ENCODE measurements around the gene TUBA3C.
"Not testable (repeated sequence)": the region's sequence is repeated elsewhere in the genome, so short reads cannot be mapped to it uniquely, and the experiment has no call there.

Gene TUBA3C

DNA sequence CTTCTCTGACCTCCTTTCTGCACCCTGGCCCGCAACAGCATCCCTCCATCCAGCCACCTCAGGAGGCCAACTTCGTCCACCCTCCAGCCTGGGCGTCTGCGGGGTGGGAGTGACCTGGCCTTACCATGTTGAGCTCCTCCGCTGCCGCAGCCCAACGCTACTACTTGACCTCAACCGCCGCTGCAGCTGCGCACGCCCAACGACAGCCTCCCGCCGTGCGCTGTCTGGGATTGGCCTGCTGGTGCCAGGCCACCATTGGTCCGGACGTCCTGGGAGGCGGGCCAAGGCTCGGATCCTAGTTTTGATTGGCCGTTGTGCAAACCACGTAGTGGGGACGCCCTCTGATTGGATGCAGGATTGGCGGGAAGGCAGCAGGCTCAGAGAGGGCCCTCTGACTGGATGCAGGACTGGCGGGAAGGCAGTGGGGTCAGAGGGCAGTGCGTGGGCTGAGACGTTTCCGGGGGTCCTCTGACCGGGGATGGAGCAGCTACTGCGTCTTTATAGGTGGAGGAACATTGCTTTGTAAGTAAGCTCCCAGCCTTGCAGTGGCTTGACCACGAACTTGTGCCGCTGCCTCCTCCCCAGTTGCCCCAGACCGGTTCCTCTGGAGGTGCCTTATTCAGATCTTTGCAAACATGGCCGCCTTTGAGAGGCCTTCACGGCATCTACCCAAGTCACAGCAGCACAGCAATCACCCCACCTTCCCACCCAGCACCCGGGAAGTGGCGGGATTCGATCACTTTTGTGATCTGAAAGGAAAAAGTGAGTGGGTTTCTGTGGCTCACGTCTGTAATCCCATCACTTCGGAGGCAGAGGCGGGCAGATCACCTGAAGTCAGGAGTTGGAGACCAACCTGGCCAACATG lies at the start of gene TUBA3C:
TUBA3C (minus strand) TSS at position 204 of the 865 bp plus-strand sequence; CDS start at position 127, 77 bp downstream.
- no peak for DNase-seq (ENCODE audit: low read depth)

DNA sequence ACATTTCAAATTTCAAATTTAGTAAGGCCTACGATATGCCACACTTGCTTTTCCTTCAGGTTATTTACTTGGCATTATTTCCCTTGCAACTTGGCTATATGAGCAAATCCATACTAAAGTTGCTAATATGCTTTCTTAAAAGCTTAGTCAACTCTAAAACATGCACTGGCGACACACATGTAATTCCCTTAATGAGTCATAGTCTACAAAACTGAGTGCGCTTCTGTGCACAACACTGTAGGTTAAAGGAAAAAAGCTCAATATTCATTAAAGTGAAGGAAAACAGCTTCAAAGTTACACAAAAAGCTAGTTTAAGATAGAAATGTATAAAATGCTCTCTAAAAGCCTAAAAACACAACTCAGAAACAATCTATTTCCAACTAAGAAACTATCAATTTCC lies 25.8 kb upstream of the TUBA3C start:
- DNase-seq (ENCODE audit: low read depth): not testable (repeated sequence)

DNA sequence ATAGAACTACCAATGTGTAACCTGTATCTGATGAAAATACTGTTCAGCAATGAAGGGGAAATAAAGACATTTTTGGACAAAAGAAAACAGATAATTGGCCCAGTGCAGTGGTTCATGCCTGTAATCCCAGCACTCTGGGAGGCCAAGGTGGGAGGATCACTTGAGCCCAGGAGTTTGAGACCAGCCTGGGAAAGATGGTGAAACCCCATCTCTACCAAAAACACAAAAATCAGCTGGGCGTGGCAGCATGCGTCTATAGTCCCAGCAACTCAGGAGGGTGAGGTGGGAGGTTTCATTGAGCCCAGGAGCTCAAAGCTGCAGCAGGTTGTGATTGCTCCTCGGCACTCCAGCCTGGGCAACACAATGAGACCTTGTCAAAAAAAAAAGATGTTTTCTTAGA lies 11.0 kb upstream of the TUBA3C start:
- not testable (repeated sequence) for DNase-seq (ENCODE audit: low read depth)

DNA sequence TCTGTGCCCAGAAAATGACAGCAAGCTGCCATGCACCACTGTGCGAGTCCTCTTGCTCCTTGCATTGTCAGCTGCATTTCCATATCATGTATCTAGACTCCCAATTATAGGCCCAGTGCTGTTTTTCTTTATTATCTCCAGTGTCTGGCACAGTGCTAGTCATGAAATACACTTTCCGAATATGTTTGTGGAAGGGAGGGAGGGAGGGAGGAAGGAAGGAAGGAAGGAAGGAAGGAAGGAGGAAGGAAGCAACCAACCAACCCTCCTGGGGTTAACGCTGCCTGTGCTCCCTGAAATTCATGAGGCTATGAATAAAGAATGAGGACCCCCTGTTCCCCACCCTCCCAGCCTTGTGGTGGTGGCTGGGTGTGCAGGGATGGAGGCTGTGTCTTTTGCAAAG lies 8.3 kb upstream of the TUBA3C start:
- not testable (repeated sequence) for DNase-seq (ENCODE audit: low read depth)

DNA sequence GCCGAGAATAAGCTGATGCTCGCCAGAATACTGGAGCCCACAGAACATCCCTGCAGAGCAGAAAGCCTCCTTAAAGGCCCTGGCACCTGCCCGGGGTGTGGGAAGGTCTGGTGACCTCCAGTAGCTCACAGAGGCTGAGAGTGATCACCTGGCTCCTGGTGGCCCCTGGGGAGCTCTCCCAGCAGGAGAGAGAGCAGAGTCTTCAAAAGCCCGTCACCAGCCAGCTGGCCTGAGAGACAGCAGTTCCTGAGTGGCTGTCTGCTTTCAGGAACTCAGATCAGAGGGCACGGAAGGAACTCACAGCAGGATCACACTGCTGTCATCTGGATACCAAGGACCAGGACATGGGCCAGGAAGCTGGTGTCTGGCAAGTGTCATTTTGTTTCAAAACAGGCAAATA lies 7.7 kb upstream of the TUBA3C start:
- not testable (repeated sequence) for DNase-seq (ENCODE audit: low read depth)

DNA sequence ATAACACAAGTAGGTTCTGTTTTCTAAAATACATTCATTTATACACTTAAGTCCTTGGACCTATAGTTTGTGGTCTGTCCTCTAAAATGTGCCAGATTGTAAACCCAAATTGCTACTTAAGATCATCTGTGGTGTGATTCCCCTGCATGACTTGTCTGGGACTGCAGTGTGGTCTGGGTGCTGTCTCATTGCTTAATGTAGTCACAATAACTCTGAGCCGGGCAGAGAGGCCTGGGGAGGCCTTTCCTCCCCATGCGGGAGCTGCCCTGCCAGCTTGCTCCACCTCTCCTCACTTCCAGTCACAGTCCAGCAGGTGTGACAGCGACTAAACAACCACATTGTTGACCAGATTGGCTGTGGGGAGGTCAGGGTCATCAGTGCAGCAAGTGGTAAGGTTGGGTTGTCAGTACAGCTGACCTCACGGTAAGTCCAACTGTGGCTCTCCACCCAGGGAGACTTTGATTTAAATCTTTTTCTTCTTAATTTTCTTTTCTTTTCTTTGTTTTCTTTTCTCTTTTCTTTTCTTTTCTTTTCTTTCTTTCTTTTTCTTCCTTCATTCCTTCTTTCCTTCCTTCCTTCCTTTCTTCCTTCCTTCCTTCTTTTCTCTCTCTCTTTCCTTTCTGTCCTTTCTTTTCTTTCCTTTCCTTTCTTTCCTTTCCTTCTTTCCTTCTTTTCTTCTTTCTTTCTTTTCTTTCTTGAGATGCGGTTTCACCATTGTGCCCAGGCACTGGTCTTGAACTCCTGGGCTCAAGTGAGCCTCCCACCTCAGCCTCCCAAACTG lies 4.4 kb upstream of the TUBA3C start:
- no peak for DNase-seq (ENCODE audit: low read depth)

DNA sequence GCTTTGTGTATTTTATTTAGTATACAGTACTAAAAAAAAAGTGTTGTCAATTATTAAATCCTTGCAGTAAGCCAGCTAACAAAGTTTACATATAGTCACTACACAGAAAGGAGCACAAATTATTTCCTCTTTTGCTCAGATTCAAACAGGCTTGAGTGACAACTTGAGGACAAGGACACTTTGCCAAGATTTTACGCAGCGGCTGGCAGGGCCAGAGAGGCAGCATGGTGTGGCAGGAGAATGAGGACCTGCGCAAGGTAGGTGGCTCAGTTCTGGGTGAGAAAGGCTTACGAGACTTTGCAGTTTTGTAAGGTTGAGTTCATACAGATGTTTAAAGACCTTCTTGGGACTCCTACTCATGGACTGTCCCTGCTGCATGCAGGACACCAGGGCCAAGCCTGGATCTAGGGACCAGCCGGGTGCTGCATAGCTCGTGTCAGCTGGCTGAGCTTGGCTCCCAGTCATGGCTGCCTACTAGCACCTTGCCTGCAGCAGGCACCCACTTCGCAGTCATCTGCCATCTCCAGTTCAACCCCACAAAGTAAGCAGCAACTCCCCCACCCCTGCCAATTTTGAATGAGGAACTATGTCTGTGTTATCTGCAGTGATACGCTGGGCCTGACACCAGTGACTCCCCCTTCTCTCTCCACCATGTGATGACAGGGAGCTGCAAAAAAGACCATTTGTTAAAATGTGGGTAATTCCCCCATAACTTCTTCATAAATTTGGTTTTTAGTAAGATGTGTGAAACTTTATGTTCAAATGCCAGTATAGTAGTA lies 3.7 kb upstream of the TUBA3C start:
- DNase-seq (ENCODE audit: low read depth): no peak

DNA sequence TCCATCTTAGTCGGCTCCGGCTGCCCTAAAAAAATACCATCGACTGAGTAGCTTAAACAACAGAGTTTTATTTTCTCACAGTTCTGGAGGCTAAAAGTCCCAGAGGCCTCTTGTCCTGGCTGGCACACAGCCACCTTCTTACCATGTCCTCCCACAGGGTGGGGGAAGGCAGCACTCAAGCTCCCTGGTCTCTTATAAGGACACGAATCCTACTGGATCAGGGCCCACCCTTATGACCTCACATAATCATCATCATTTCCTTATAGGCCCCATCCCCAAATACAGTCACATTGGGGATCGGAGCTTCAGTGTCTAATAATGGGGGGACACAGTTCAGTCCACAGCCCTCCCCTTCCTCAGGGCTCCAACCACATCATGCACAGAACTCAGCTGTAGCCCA lies 2.6 kb upstream of the TUBA3C start:
- DNase-seq (ENCODE audit: low read depth): no peak

DNA sequence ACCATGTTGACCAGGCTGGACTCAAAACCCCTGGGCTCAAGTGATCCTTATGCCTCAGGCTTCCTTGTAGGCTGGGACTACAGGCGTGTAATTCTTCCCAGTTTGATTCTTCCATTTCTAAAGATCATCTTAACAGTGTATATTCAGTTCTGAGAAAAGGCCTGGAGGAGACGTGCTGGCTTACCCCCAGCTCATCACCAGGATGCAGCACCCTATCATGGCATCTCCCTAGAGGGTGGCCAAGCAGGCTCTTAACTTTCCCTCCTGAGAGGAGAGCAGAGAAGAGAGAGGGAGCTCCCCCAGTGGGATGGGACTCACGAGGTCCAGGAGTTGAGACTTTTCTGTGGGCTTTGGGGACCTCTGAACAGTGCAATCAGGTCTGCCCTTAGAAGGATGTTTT lies 2.1 kb upstream of the TUBA3C start:
- no peak for DNase-seq (ENCODE audit: low read depth)

DNA sequence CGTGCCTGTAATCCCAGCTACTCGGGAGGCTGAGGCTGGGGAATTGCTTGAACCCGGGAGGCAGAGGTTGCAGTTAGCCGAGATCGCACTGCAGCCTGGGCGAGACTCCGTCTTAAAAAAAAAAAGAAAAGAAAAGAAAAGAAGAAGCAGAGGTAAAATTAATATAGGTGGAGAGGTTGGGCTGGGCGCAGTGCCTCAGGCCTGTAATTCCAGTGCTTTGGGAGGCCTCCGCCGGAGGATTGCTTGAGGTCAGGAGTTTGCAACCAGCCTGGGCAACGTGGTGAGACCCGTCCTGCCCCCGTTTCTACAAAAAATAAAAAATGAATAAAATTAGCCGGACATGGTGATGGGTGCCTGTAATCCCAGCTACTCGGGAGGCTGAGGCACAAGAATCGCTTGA lies 912 bp upstream of the TUBA3C start:
- DNase-seq (ENCODE audit: low read depth): no peak

DNA sequence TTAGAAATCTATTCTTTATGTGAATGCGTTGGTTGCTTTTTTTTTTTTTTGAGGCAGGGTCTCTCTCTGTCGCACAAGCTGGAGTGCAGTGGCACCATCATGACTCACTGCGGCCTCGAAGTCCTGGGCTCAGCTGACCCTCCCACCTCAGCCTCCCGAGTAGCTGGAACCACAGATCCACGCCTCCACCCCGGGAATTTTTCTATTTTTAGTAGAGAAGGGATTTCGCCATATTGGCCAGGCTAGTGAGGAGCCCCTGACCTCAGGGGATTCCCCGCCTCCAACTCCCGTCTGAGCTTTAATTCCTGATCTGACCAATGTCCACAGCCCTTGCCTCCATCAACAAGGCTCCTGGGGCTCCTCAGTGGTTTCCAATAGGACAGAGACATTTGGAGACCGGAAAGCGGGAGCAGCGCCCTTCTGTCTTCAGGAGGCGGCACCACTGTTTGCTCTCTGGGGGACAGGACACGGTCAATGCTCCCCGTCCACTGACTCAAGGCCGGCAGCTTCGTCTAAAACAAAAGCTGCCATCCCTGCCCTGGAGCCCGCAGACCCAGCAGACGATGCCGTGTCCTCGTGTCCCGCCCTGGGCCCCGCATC lies 503 bp downstream of the TUBA3C start:
- DNase-seq (ENCODE audit: low read depth): no peak

DNA sequence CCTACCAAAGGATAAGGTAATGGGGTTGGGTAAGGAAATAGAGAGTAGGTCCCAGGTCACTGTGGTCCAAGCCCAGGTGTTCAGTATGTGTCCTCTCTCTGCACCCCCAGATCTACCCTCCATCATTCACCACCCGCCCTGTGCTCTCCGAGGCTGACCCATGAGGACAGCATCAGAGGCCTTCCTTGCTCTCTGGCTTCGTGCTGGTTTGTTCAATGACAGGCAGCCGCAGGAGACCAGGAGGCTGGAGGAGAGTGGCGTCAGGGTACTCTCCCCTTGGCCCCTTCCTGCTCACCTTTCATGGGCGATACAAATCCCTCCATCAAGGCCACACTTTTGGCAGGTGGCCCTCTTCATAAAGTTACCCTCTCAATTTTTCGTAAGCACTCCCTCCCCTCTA lies 1.7 kb downstream of the TUBA3C start:
- no peak for DNase-seq (ENCODE audit: low read depth)

DNA sequence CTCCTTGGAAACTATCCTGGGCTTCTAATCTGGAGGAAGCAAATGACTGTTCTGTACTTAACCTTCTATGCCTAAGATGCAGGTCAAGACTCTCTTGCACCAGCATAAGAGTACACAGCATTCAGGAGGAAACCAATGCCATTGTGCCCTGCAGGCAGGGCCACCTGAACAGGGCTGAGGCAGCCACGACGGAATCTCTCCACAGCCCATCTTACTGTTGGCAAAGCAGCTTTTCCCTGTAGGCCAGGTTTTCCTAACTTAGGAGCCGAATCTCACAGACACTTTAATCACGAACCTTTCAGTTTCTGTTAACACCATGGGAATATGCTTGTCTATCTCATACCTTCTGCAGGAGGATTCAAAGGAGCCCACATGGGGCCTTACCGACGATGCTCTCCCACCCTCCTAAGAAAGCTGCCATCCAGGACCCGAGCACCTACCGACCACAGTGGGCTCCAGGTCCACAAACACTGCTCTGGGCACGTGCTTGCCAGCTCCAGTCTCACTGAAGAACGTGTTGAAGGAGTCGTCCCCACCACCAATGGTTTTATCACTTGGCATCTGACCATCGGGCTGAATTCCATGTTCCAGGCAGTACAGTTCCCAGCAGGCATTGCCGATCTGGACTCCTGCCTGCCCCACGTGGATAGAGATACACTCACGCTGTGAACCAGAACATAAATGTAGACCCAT lies 2.6 kb downstream of the TUBA3C start:
- no peak for DNase-seq (ENCODE audit: low read depth)

DNA sequence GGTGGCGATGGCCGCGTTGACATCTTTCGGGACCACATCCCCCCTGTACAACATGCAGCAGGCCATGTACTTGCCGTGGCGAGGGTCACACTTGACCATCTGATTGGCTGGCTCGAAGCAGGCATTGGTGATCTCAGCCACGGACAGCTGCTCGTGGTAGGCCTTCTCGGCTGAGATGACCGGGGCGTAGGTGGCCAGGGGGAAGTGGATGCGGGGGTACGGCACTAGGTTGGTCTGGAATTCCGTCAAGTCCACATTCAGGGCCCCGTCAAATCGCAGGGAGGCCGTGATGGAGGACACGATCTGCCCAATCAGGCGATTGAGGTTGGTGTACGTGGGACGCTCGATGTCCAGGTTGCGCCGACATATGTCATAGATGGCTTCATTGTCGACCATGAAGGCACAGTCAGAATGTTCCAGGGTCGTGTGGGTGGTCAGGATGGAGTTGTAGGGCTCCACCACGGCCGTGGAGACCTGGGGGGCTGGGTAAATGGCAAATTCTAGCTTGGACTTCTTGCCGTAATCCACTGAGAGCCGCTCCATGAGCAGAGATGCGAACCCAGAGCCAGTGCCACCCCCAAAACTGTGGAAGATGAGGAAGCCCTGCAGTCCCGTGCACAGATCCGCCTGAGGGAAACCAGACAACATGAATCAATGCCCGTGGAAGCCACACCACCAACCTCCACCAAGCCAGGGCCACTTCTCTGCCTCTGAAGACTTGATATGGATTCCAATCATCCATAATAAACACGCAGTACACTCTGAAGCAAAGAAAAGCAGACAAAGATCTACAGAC lies 4.4 kb downstream of the TUBA3C start:
- DNase-seq (ENCODE audit: low read depth): not testable (repeated sequence)

DNA sequence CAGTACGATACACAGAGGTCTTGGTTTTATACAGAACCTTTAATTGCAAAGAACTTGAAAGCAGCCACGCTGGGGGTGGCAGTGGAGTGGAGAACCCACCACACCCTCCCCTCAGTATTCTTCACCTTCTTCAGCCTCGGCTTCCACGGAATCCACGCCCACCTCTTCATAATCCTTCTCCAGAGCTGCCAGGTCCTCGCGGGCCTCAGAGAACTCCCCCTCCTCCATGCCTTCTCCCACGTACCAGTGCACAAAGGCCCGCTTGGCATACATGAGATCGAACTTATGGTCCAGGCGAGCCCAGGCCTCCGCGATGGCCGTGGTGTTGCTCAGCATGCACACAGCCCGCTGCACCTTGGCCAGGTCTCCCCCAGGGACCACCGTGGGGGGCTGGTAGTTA lies 7.9 kb downstream of the TUBA3C start:
- DNase-seq (ENCODE audit: low read depth): no peak

DNA sequence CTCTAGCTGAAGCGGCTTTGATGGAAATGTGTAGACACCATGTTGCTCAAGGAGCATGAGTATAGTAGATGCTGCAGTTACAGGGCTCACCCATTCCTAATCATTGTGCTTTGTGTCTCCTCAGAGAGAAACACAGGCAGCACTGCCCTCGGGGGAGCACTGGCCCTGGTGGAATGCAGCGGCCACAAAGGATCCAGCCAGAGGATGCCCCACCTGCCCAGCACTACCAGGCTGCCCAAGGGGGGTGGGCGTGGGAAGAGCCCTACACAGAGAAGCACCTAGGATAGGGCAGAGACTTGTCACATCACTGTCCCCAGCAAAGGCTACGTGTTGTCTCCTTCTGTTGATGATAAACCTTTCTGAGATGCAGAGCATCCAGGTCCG lies 9.0 kb downstream of the TUBA3C start:
- DNase-seq (ENCODE audit: low read depth): no peak

DNA sequence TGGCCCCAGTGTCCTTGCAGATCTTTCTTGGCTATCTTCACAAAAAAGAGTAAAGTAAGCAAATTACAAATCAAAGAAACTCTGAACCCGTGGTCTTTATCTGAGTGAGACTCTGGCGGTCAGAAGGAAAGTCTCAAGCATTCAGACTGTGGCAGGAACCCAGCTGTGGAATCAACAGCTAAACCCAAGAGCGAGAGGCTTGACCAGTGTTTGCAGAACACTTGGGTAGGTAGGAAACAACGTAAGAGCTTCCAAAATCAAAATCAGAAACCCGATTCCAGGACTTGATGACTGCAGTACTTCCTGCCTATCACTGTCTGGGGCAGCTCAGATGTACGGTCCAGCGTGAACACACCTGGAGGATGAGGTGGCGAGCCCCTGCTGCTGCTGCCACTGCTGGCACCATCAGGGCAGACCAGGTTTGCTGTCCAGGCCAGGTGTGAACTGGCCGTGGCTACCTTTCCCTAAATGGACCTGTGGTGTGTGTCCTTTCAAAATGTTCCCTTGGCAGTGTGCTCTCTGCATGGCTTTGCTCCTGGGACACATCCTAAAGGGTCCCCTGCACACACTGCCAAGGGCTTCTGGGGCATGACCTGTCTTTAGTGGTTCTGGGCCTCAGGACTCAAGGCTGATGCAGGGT lies 9.5 kb downstream of the TUBA3C start:
- DNase-seq (ENCODE audit: low read depth): no peak

DNA sequence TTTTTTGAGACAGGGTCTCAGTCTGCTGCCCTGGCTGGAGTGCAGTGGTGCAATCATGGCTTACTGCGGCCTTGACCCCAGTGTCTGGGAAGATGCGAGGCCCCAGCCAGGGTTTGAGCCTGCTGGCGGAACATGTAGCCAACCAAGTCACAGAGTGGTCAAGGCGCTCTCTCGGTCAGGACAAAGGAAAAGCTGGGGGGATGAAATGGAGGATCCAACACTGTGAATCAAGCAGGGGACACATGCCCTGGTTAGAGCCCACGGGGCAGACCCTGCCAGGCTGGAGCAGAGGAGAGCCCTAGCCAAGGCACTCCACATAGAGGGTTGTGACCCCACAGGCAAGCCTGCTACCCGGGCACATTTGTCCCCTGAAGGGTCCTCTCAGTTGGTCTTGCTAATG lies 10.1 kb downstream of the TUBA3C start:
- no peak for DNase-seq (ENCODE audit: low read depth)

DNA sequence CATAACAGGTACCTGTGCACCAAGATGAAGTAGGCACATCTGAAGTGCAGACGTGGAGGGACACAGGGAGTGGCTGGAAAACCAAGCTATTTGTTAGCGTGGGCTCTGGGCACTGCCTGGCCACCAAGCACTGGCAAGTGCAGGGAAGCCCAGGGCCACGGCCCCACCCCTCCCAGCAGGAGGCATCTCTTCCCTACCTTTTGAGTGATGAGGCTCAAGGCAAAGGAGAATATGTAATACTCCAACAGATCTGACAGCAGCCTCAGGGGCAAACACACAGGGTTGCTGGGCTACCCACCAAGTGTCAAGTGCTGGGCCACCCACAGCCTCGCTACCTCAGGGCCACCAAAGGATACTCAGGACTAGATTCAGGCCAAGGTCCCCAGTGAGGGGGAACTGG lies 11.6 kb downstream of the TUBA3C start:
- no peak for DNase-seq (ENCODE audit: low read depth)

DNA sequence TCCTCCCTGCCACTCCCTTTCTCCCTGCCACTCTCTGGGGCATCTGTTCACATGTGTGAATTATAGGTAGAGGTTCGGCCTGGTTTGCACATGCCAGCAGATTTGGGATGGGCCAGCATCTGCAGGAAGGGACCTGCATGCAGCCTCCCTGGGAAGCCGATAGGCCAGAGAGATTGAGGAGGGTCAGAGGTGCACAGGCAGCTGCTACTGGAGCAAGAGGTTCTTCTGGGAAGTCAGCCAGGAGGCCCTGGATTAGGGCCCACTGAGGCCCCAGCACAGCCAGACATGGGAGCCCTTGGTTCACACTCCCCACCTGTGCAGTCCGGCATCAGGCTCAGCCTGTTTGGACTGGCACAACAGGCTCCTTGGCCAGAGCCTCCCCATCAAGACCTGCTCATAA lies 12.1 kb downstream of the TUBA3C start:
- no peak for DNase-seq (ENCODE audit: low read depth)

All from stimulated activated CD8-positive, alpha-beta memory T cell treated with anti-CD3 and anti-CD28 coated beads, Interleukin-12 subunit alpha, Interleukin-12 subunit beta, amount 100 ng/mL, for 4 hours (primary cell).